ENCODE measurements around the gene OLIG1.

DNA sequence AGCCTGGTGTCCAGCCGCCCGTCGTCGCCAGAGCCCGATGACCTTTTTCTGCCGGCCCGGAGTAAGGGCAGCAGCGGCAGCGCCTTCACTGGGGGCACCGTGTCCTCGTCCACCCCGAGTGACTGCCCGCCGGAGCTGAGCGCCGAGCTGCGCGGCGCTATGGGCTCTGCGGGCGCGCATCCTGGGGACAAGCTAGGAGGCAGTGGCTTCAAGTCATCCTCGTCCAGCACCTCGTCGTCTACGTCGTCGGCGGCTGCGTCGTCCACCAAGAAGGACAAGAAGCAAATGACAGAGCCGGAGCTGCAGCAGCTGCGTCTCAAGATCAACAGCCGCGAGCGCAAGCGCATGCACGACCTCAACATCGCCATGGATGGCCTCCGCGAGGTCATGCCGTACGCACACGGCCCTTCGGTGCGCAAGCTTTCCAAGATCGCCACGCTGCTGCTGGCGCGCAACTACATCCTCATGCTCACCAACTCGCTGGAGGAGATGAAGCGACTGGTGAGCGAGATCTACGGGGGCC is 43.0 kb upstream of the OLIG1 start:
- no peak for TF ChIP-seq POLR2A (IDR thresholded peaks at IDR 0.05; ENCODE audit: low read length)
- no peak for TF ChIP-seq GATA1 (IDR thresholded peaks at IDR 0.05; ENCODE audit: low read depth, low read length)
